HG02610 (cell line): ENCODE measurements around the gene SLC35E1.

Experiments
- ATAC-seq: cut with Tn5 transposase; IDR thresholded peaks from one replicate; pipeline ENCODE4 v1.9.1; 2021; ENCODE audit warnings: mild to moderate bottlenecking, moderate library complexity; ENCODE audit not compliant: unreplicated experiment

The SLC35E1 gene

DNA sequence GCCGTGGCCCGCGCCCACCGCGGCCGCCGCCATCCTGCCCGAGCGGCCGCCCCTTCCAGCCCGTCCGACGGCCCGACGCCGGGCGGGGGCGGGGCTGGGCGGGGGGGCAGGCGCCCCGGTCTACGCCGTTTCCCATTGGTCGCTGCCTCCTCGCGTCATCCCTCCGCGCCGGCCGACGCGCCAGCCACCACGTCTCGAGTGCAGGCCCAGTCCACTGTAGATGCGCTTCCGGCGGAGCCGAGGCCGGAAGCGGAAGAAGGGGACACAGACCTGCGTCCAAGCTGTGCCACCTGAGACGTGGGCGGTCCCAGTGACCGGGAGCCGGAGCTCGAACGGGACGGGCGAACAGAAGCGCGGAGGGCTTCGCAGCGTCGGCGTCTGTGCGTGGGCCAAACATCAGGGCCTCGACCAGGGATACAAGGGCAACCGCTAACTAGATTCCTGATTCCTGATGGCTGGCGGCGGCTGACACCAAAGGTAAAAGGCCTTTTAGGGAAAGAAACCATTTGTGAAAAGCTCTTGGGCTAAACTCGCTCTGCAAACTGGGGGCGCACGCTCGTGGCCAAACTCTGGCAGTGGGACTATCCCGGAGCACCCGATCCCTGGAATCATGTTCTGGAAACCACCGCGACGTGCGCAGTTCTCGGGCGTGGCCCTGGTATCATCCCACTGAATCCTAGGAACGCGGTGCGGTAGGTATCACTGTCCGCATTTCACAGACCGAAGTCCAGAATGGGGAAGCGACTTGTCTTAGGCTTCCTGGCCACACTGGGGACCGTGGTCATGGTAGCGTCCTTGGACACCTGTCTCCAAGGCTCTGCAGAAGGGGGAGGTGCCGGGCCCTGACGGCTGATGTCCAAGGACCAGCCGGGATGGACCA lies at the start of gene SLC35E1:
Gene SLC35E1, minus strand, starts transcription at position 84 of the 880 bp plus-strand sequence. Its CDS starts 51 bp downstream, at position 33.
- ATAC-seq, result peak; percentile 86

- ATAC-seq, result no peak
These were observed 49.1 kb upstream of the SLC35E1 start for GRCh38 chr19:16621165-16621800.

GRCh38 chr19:16620584-16620983 lies 48.4 kb upstream of the SLC35E1 start:
- ATAC-seq, result no peak

- no peak for ATAC-seq
These were observed 47.8 kb upstream of the SLC35E1 start for GRCh38 chr19:16620018-16620417.

DNA sequence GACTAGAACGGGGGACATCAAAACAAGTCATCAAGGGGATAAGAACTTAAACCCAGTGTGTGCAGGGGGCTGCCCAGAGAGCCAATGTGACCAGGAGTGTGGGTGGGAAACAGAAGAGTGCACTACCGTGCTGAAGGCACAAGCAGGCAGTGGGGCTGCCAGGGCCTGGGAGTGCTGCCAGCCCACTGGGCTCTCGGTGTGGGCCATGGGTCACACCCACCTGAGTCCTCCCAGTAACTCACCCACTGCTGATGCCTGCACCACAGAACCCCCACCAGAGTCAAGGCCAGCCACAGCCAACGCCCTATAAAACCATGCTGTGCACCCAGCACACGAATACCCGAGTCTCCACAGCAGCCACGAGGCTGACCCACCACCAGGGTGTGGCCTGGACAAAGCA lies 47.2 kb upstream of the SLC35E1 start:
- no peak for ATAC-seq

DNA sequence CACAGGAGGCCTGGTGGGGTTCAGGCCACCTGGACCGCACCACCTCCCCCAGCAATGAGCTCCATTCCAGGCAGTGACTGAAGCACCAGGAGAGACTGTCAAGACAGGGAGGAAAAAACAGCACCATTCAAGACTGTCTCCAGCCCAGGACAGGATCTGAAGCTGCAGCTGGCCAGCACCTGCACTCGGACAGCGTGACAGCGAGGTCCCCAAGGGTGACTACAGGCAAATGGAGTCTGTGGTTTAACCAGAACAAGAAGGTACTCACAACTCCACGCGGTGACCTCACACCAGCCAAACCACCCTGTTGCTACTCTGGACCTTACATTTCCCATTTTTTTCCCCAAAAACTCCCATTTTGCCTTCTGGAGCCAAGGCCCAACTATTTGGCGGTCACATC lies 46.0 kb upstream of the SLC35E1 start:
- ATAC-seq, result no peak

GRCh38 chr19:16615808-16616207 lies 43.6 kb upstream of the SLC35E1 start:
- ATAC-seq, result no peak

DNA sequence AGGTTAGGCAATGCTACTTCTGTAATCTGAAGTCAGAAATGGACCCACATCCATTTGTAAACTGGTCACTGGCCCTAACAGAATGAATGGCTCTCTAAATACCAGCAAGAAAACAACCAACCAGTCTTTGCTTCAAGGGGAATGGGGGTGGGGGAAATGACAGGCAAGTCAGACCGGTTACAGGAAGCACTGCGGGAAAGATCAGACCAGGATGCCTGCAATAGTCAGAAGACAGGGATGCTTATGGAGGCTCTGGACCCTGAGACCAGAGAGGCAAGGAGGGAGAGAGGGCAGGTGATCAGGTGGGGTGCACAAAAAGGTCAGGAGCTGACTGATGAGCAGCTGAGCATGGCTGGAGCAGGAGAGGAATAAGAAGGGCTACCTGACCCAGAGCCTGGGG lies 42.7 kb upstream of the SLC35E1 start:
- no peak for ATAC-seq

DNA sequence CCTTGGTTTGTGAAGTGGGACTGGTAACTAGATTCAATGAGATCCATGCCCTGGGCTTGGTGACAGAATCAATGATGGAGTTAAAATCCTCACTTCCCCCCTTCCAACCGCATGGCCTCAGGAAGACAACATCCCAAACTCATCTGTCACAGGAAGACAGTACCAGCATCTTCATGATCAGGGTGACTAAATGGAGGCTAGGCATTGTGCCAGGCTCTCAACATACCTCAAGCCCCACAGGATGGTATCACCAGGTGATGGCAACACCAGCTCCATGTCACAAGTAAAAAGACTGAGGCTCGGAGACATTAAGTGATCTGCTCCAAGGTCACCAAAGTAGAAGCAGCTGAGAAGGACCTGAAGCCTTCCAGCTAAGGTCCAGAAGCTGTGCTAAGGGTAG lies 41.6 kb upstream of the SLC35E1 start:
- ATAC-seq, result no peak

DNA sequence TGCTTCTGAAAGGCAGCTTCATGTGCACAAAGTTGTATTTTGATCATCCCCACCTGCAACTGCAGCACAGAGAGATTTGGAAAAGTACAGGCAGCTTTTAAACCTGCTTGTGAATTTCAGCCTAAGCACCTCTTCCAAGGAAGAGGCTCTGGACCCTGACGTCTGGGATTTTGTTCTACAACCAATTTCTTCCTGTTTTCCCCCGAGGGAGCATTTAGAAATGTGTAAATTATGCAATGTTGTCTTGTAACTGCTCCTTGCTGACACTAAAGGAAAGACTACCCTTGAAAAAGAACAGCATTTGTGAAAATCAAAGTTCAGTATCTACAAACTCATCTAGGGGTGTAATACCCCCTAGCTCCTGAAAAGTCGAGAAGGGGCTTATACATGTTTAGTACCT lies 40.4 kb upstream of the SLC35E1 start:
- ATAC-seq, result no peak

DNA sequence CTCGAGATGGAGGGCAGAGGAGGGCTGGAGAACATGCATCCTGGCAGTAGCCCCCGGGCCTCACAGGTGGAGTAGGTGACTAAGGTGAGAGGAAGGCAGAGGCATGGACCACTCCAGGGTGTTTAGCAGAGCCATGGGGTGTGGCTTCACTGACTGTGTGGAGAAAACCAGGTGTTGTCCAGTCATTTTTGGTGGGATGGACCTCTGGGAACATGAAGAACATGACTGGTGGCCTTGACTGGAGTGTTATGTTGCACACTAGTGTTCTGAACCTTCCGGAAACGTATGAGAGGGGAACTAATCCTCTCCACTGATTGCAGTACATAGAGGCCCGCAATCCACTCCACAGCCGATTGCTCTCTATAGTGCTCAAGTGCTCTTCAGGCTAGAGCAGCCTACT lies 38.9 kb upstream of the SLC35E1 start:
- no peak for ATAC-seq

DNA sequence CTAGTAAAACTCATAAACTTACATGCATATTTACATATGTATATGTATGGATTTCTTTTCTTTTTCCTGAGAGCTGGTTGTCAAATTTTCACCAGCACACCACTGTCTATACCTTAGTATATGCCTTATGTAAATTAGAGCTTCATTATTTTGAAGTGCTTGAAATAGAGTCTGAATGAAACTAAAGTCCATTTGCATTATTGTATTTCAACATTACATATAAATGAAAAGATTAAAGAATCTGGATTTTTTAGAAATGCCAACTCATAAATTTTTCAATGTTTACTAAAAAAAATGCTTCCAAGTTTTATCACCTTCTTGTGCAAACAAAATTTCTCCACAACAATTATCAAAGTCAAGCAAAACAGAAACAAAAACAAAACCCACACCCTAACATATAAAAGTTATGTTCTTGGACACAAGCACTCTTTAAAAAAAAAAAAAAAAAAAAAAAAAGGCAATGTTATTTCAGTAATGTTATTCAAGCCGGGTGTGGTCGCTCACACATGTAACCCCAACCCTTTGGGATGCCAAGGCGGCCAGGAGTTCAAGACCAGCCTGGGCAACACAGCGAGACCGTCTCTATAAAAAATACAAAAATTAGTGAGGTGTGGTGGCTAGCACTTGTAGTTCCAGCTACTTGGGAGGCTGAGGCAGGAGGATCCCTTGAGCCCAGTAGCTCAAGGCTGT lies 37.4 kb upstream of the SLC35E1 start:
- ATAC-seq, result no peak

DNA sequence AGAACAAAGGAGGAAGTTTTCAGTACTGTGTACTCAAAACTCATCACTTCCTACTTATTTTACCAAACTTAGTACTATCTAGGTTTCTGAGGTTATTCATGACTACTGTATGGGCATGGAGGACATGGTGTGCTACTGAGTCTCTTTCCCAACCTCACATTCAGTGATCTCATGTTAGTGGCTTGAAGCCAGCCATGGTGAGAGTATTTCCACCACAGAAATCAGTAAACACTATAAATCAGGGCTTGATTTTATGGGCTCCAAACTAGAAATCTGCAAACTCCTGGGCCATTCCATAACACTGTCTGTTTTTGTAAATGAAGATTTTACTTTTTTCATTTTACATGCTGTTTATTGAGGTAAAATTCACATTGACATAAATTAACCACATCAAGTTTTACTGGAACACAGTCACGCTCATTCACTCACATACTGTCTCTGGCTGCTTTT lies 36.1 kb upstream of the SLC35E1 start:
- no peak for ATAC-seq

DNA sequence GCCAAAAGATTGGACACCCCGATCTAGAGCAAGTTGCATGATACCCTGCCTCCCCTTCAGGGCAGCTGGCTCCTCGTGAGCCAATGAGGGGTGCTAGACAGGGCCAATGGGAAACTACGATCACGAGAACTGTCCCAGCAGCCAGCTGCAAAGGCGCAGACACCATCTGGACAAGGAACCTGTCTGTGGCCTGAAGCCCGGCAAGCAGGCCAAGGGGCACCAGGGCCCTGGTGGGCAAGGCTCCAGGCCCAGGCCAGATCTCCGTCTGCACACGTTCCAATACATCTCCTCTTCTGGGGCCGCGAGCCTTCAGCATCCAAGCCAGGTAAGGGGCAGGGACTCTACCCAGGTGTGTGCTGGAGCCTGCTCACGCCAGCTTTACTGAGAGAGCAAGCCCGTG lies 35.6 kb upstream of the SLC35E1 start:
- no peak for ATAC-seq

DNA sequence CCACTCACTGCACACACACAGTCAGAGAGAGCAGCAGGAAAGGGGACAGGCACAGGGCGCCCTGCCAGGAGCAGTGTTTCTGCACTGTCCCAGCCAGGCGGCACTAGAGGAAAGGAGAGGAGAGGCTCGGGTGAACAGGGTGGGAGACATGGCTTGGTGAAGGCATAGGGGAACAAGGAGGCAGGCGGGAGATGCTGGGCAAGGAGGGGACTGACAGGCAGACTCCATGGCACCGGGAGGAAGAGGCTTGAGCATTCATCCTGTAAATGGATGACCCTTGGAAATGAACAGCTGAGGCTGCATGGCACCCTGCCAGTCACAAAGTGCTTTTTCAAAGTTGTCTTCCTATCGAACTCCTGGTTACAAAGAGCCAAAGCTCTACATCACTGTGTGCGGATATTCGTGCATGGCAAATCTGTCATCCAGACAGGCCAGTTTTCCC lies 33.4 kb upstream of the SLC35E1 start:
- ATAC-seq, result no peak

DNA sequence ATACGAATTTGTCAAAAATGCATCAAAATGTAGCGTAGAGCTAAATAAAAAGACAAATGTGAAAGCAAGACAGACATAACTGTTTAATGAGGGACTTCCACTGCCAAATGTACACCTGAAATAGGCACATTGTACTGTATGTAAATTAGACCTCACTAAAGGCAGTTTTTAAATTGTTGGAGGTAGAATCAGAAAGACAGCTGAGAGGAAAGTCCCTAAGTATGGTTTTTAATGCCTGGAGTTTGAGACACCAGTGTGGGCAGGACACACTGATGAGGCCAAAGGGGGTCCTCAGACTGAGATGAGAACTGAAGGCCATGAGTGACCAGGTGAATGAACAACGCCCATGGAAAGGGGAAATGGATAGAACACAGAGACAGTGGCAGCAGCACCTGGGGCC lies 32.9 kb upstream of the SLC35E1 start:
- ATAC-seq, result no peak

DNA sequence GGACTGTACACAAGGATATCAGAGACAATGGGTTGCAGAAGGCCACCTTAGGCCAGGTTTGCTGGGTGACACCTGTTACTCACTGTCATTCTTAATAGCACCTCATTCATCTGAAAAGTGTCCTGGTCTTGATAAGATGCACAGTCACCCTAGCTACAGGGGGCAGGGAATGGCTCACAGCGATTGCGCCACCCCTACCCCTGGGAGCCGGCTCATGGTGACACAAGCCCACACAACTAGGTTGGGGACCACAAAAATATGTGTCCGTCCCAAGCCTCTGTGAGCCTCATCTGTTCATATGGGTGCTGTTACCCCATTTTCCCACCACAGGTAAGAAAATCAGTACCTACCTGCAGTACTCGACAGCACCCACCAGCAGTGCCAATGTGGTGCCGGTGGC lies 32.4 kb upstream of the SLC35E1 start:
- no peak for ATAC-seq

DNA sequence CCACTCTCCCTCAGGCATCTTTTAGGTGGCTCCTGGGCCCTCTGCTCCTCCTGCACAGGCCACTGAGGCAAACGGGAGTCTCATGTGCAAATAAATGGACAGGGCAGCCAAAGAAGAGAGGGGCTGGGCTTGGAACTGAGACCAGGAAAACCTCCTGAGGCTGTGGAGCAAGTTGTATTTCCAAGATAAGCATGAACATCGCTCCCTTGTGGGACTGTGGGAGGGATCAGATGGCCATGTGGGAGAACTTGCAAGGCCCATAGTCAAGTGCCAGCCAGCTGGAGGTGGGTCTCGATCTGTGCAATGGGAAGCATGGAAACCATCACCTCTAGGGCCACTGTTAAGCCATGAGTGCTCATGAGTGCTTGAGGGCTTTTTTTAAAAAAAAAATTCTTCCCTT lies 30.9 kb upstream of the SLC35E1 start:
- ATAC-seq, result no peak

DNA sequence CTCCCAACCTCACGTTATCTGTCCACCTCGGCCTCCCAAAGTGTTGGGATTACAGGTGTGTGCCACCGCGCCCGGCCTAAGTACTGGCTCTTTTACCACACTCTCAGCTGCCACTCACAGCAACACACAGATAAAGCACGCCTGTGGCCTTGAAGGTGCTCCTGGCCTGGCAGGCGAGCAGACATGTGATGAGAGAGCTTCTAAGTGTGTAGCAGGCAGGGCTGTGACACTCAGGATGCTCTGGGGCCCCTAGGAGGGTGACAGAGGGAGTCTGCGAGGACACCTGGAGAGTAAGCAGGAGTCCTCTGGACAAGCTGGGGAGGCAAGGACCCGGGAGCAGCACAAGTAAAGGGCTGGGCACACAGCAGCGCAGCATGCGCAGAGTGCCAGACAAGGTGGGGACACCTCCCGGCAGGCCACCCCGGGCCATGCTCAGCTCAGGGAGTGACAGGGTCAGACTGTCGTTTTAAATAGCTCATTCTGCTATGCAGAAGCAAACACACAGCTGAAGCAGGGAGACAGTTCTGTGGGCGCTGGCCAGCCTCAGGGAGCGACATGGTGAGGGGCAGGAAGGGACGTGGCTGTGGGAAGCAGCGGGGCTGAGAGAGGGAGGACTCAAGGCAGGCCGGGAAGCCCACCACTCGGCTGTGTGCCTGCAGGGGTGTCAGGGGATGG lies 29.3 kb upstream of the SLC35E1 start:
- ATAC-seq, result no peak

DNA sequence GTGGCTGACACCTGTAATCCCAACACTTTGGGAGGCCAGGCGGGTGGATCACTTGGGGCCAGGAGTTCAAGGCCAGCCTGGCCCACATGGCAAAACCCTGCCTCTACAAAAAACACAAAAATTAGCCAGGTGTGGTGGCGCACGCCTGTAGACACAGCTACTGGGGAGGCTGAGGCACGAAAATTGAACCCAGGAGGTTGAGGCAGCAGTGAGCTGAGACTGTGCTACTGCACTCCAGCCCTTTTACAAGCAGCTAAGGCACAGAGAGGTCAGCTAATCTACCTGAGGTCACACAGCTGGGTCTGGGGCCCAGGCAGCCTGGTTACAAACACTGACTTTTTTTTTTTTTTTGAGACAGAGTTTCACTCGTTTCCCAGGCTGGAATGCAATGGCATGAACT lies 28.6 kb upstream of the SLC35E1 start:
- ATAC-seq, result no peak
